MM.1S (cell line): Measurements from ENCODE around the gene FBRS.

Experiments used
- DNase-seq: peaks from one replicate; pipeline ENCODE4 v3.0.0-alpha.2; 2015
- H2AFZ ChIP-seq: fragments of 300-600 bp; sonication (generic); 2 replicates; pipeline ENCODE4 v1.6.0; 2016; ENCODE audit warnings: antibody characterized with exemption, low read length
- H3F3A ChIP-seq: fragments of 300-600 bp; sonication (generic); 2 replicates; pipeline ENCODE4 v1.6.1; 2016; ENCODE audit warnings: mild to moderate bottlenecking, antibody characterized with exemption, low read length, moderate library complexity, mixed read lengths; ENCODE audit not compliant: insufficient read depth
- H3K27ac ChIP-seq: fragments of 300-600 bp; sonication (generic); 2 replicates; pipeline ENCODE4 v1.5.1; 2016; ENCODE audit warnings: mild to moderate bottlenecking, low read length
- H3K27me3 ChIP-seq: fragments of 300-600 bp; sonication (generic); replicated peaks from 2 replicates; pipeline ENCODE4 v1.6.0; 2016; ENCODE audit warnings: low read length; ENCODE audit not compliant: insufficient read depth
- H3K36me3 ChIP-seq: fragments of 300-600 bp; sonication (generic); replicated peaks from 2 replicates; pipeline ENCODE4 v1.6.1; 2016; ENCODE audit warnings: mild to moderate bottlenecking, low read length, mixed read lengths; ENCODE audit not compliant: insufficient read depth
- H3K4me1 ChIP-seq: fragments of 300-600 bp; sonication (generic); 2 replicates; pipeline ENCODE4 v1.6.1; 2016; ENCODE audit warnings: low read length, mixed read lengths
- H3K4me2 ChIP-seq: fragments of 300-600 bp; sonication (generic); 2 replicates; pipeline ENCODE4 v1.6.0; 2016; ENCODE audit warnings: low read depth, low read length
- H3K4me3 ChIP-seq: fragments of 300-600 bp; sonication (generic); 2 replicates; pipeline ENCODE4 v1.5.1; 2016; ENCODE audit warnings: low read length, mixed read lengths
- H3K79me2 ChIP-seq: fragments of 300-600 bp; sonication (generic); 2 replicates; pipeline ENCODE4 v1.6.1; 2016; ENCODE audit warnings: mixed run types, low read length, mixed read lengths
- H3K9ac ChIP-seq: fragments of 300-600 bp; sonication (generic); 2 replicates; pipeline ENCODE4 v1.6.1; 2016; ENCODE audit warnings: low read length, mixed read lengths
- H3K9me2 ChIP-seq: fragments of 300-600 bp; sonication (generic); replicated peaks from 2 replicates; pipeline ENCODE4 v1.6.1; 2016; ENCODE audit warnings: mild to moderate bottlenecking, low read length, mixed read lengths; ENCODE audit not compliant: insufficient read depth
- H3K9me3 ChIP-seq: fragments of 300-600 bp; sonication (generic); replicated peaks from 2 replicates; pipeline ENCODE4 v1.6.1; 2016; ENCODE audit warnings: mild to moderate bottlenecking, low read length, mixed read lengths; ENCODE audit not compliant: insufficient read depth
- H4K20me1 ChIP-seq: fragments of 300-600 bp; sonication (generic); 2 replicates; pipeline ENCODE4 v1.6.1; 2016; ENCODE audit warnings: mild to moderate bottlenecking, low read length, moderate library complexity, mixed read lengths; ENCODE audit not compliant: insufficient read depth
- CTCF ChIP-seq: fragments of 300-600 bp; sonication (generic); IDR thresholded peaks from 2 replicates; pipeline ENCODE4 v1.5.1; 2016; ENCODE audit warnings: antibody characterized with exemption, low read length, mixed read lengths
- EZH2 ChIP-seq: fragments of 300-600 bp; sonication (generic); optimal IDR thresholded peaks from 2 replicates; pipeline ENCODE3; 2017; ENCODE audit warnings: low read depth, mild to moderate bottlenecking, antibody characterized with exemption, low read length, mixed read lengths
- EZH2phosphoT487 ChIP-seq: fragments of 300-600 bp; sonication (generic); IDR thresholded peaks from 2 replicates; pipeline ENCODE4 v1.6.1; 2018; ENCODE audit warnings: antibody characterized with exemption, low read length

The FBRS gene

GRCh38 chr16:30615358-30616091, 42.7 kb upstream of the FBRS start:
- H3K27ac ChIP-seq, result no peak overlapping the region
- H3K4me3 ChIP-seq, result no peak overlapping the region
- no peak overlapping the region for H2AFZ ChIP-seq
- no peaks in the 10 kb centered on the region for H3K79me2 ChIP-seq
- no peaks in the 10 kb centered on the region for H3K4me1 ChIP-seq
- H3K9me3 ChIP-seq, result no peaks in the 10 kb centered on the region
- H3F3A ChIP-seq, result no peaks in the 10 kb centered on the region
- H3K9me2 ChIP-seq, result no peaks in the 10 kb centered on the region
- H3K4me2 ChIP-seq, result no peak overlapping the region
- no peaks in the 10 kb centered on the region for H3K27me3 ChIP-seq
- no peak overlapping the region for H3K9ac ChIP-seq
- DNase-seq, result peak; percentile 77
- peak; percentile 89 for TF ChIP-seq CTCF
- TF ChIP-seq EZH2phosphoT487, result no peak
- no peaks in the 10 kb centered on the region for H3K36me3 ChIP-seq
- H4K20me1 ChIP-seq, result no peaks in the 10 kb centered on the region

GRCh38 chr16:30619202-30619601, 39.0 kb upstream of the FBRS start:
- Histone ChIP-seq H3K27me3 (no peaks in the 10 kb centered on the region), H2AFZ (no peak overlapping the region), H3F3A (no peaks in the 10 kb centered on the region), H3K36me3 (no peaks in the 10 kb centered on the region), H3K27ac (no peak overlapping the region), H3K9me3 (no peaks in the 10 kb centered on the region), H3K4me1 (no peaks in the 10 kb centered on the region), H3K4me2 (no peak overlapping the region), H4K20me1 (no peaks in the 10 kb centered on the region), H3K4me3 (no peak overlapping the region), H3K79me2 (no peaks in the 10 kb centered on the region), H3K9ac (no peak overlapping the region), H3K9me2 (no peaks in the 10 kb centered on the region)
- TF ChIP-seq EZH2 (no peak), EZH2phosphoT487 (no peak), CTCF (no peak)
- no peak for DNase-seq

GRCh38 chr16:30619638-30620037, 38.6 kb upstream of the FBRS start:
- Histone ChIP-seq H3F3A (no peaks in the 10 kb centered on the region), H3K4me3 (no peak overlapping the region), H4K20me1 (no peaks in the 10 kb centered on the region), H3K27me3 (no peaks in the 10 kb centered on the region), H2AFZ (no peak overlapping the region), H3K4me2 (no peak overlapping the region), H3K9me3 (no peaks in the 10 kb centered on the region), H3K36me3 (no peaks in the 10 kb centered on the region), H3K9me2 (no peaks in the 10 kb centered on the region), H3K27ac (no peak overlapping the region), H3K9ac (no peak overlapping the region), H3K79me2 (no peaks in the 10 kb centered on the region), H3K4me1 (no peaks in the 10 kb centered on the region)
- DNase-seq, result no peak
- no peak for TF ChIP-seq CTCF
- no peak for TF ChIP-seq EZH2
- no peak for TF ChIP-seq EZH2phosphoT487
